KOPT-K1 (cell line): ENCODE measurements around the gene EMP3.
"Not testable (repeated sequence)": the region's sequence is repeated elsewhere in the genome, so short reads cannot be mapped to it uniquely, and the experiment has no call there.

ENCODE experiments used
- H3K27ac ChIP-seq: fragments of 200-600 bp; sonication (generic); 2 replicates; pipeline ENCODE4 v1.5.1; 2016; ENCODE audit warnings: antibody characterized with exemption, mild to moderate bottlenecking, low read depth, low read length; ENCODE audit not compliant: poor library complexity, severe bottlenecking
- H3K36me3 ChIP-seq: fragments of 200-600 bp; sonication (generic); 2 replicates; pipeline ENCODE4 v1.5.1; 2017; ENCODE audit warnings: antibody characterized with exemption, mild to moderate bottlenecking, low read length, moderate library complexity; ENCODE audit not compliant: insufficient read depth
- H3K9me3 ChIP-seq: fragments of 200-600 bp; sonication (generic); 2 replicates; pipeline ENCODE4 v1.5.1; 2017; ENCODE audit warnings: antibody characterized with exemption, low read length, mild to moderate bottlenecking; ENCODE audit not compliant: insufficient read depth, poor library complexity, severe bottlenecking

The EMP3 gene

DNA sequence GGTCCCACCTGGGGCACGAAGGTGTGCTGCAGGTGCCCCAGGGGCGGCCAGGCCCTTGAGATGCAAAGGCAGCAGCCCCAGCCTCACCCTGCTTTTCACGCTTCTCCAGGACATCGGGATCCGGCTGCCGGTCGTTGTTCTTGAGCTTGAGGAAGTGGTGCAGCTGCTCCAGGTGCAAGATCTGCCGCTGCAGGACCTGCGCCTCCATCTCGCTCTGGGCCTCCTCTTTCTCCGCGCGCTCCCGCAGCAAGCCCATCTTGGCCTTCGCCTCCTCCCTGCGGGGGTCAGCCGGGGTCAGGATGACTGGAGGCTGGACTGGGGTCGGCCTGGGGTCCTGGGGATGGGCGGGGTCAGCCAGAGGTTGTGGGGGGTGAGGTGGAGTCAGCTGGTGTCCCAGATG is 21.5 kb upstream of the EMP3 start:
- Histone ChIP-seq H3K36me3 (no peaks in the 10 kb centered on the region), H3K9me3 (no peaks in the 10 kb centered on the region), H3K27ac (no peak overlapping the region)

DNA sequence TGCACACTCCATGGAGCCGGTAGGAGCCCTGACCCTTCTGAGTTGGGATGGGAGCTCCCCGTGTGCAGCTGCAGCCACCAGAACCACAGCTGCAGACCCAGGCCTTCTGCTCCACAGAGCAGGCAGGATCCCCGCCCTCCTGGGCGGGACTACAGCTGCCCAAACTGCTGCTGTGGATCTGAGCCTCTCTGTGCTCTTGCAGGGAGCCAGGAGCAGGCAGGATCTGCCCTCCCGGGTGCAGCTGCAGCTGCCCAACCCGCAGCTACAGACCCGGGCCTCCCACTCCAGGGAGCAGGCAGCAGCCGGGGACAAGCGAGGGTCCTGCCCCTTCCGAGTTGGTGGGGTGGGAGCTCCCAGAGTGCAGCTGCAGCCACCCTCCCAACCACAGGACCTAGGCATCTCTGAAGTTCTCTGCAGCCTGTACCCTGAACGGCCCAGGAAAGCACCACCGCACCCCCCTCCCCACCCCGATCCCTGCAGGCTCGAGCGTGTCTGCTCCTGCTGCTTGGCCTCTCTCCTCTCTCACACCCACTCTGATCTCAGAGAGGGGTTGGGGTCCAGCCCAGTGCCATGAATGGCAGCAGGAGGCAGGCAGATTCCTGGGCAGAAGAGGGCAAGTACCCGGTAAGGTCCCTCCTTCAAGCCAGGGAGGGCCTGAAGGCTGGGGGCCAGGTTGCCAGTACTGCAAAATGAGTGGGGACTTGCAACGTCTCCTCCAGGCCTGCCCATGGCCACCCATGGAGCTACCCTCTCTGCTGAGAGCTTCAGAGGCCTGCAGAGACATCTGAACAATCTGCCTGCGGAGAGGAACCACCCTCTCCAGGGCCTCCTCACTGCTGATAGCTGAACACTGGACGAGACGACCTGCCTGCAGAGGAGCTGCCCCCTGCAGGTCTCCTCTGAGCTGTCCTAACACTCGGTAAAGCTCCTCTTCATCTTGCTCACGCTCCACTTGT is 16.4 kb upstream of the EMP3 start:
- Histone ChIP-seq H3K9me3 (no peaks in the 10 kb centered on the region), H3K27ac (peak overlapping the region; percentile 53), H3K36me3 (no peaks in the 10 kb centered on the region)

DNA sequence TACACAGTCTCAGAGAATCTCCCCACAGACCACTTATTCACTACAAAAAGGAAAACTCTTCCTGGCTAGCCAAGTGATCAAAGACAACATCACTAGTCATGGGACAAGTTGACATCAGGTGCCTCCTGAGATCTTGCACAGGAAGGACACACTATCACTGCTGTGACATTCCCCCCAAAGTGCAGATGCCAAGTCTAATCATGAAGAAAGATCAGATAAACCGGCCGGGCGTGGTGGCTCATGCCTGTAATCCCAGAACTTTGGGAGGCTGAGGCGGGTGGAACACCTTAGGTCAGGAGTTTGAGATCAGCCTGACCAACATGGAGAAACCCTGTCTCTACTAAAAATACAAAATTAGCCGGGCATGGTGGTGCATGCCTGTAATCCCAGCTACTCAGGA is 15.6 kb upstream of the EMP3 start:
- H3K36me3 ChIP-seq, H3K27ac ChIP-seq, H3K9me3 ChIP-seq: not testable (repeated sequence)

DNA sequence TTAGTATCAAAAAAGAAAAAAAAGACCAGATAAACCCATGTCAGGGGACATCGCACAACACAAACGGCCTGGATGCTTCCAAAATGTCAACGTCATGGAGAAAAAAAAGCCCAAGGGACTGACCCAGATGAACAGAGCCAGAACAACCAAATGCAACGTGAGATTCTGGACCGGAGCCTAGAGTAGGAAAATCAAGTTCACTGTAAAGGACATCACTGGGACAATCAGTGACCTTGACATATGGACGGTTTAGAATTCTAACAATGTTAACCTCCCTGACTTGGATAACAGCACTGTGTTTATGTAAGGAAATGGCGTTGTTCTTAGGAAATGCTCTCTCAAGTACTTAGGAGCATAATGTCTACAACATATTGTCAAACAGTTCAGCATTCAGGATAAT is 15.1 kb upstream of the EMP3 start:
- Histone ChIP-seq H3K27ac (no peak overlapping the region), H3K36me3 (no peaks in the 10 kb centered on the region), H3K9me3 (no peaks in the 10 kb centered on the region)

DNA sequence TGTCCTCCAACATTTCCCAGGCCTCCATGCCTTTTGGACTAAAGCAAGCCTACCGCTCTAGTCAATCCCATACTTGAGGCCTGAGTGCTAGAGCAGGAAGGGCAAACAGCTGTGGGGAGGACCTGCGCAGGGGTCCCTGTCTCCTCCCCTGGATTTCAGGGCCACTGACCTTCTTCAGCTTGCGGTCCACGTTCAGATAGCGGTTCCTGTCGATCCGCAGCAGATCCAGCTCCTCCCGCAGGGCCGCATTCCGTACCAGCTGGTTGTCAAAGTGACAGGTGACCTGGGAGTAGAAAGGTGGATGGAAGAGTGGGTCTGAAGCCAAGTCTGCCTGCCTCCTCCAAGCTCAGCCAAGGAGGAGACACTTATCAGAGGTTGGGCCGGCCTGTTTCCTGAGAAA is 14.0 kb upstream of the EMP3 start:
- H3K27ac ChIP-seq = no peak overlapping the region

DNA sequence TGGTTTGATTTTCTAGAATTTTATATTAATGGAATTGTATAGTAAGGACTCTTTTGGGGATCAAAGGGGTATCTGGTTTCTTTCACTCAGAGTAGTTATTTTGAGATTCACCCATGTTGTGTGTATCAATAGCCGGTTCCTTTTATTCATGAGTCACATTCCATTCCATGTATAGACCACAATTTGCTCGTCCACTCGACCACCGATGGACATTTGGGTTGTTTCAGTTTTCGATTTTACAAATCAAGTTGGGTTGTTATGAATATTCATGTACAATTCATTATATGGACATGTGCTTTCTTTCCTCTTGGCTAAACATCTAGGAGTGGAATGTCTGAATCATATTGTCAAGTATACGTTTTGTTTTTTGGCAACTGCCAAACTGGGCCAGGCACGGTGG is 9.6 kb upstream of the EMP3 start:
- no peak overlapping the region for H3K27ac ChIP-seq
- no peaks in the 10 kb centered on the region for H3K9me3 ChIP-seq
- no peaks in the 10 kb centered on the region for H3K36me3 ChIP-seq

More for the DNA sequence above, 14.0 kb upstream of the EMP3 start:
- no peaks in the 10 kb centered on the region for H3K9me3 ChIP-seq
- H3K36me3 ChIP-seq = no peaks in the 10 kb centered on the region

DNA sequence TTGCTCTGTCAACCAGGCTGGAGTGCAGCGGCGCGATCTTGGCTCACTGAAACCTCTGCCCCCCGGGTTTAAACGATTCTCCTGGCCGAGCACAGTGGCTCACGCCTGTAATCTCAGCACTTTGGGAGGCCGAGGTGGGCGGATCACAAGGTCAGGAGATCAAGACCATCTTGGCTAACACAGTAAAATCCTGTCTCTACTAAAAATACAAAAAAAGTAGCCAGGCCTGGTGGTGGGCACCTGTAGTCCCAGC is 7.7 kb upstream of the EMP3 start:
- not testable (repeated sequence) for H3K9me3 ChIP-seq, H3K36me3 ChIP-seq, H3K27ac ChIP-seq

DNA sequence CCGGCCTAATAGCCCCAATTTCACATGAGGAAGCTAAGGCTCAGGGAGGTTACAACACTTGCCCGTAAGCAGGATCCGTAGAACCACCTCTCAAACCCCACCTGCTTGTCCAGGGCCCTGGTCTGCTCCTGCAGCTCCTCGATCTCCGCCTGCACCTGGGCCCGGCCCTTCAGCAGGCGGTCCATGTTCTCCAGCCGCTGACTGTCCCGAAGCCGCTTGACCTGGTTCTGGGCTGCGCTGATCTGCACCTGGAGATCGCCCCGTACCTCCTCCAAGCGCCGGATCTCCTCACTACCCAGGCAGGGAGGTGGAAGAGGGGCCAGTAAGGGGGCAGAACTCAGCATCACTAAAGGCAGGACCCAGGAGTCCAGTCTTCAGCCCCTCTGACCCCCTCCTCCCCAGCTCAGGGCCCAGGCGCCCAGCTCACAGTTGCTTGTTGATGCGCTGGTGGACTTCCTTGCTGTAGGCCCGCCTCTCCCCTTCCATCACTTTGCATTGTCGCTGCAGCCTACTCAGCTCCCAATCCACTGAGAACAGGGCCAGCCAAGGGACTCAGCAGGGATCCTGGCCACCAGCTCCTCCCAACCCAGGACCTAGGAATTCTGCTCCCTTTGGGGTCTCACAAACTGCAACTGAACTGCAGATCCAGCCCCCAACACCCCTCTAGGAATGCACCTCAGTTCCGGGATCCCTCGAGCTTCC is 6.9 kb upstream of the EMP3 start:
- H3K9me3 ChIP-seq = no peaks in the 10 kb centered on the region
- H3K27ac ChIP-seq = no peak overlapping the region
- no peaks in the 10 kb centered on the region for H3K36me3 ChIP-seq

DNA sequence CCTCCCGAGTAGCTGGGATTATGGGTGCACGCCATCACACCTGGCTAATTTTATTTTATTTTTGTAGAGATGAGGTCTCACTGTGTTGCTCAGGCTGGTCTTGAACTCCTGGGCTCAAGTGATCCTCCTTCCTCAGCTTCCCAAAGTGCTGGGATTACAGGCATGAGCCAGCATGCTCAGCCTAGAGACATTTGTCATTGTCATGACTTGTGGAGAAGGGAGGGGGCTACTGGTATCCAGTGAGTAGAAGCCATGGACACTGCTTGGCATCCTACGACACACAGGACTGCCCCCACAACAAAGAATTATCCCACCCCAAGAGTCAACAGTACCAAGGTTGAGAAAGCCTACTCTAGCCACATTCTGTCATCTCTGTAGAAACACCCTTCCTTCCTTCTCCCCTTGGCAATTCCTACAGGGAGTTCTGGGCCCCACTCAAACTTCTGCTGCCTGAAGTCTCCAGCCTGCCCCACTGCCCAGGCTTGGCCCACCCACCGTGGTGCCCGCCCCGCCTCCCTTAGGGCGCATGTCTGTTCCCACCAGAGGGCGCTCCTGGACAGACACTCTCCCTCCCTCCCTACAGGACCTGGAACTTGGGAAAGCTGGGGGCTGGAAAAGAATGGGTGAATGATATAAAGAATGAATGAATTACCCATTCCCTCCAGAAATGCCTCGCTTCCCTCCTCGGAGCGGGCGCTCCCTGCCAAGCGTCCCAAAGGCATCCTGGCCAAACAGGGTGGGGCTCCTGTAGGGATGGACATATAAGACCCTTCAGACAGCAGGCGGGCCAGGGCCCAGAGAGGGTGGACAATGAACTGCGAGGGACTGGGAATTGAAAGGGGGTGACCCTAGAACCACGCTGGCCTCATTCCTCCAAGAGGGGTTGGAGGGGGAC is 5.5 kb upstream of the EMP3 start:
- H3K36me3 ChIP-seq = no peaks in the 10 kb centered on the region
- H3K9me3 ChIP-seq = no peaks in the 10 kb centered on the region
- peak overlapping the region; percentile 98 for H3K27ac ChIP-seq

DNA sequence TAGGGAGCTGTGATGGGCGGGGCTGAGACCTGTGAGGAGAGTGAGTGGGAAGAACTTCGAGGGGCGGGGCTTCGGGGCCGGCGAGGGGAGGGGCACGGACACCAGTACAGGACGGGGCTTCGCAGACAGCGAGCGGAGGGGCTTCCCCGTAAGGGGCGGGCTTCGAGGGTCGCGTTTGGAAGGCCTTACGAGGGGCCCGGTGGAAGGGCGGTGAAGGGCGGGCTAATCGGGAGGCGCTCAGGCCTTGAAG is 4.1 kb upstream of the EMP3 start:
- Histone ChIP-seq H3K36me3 (no peaks in the 10 kb centered on the region), H3K9me3 (no peaks in the 10 kb centered on the region), H3K27ac (peak overlapping the region; percentile 98)

DNA sequence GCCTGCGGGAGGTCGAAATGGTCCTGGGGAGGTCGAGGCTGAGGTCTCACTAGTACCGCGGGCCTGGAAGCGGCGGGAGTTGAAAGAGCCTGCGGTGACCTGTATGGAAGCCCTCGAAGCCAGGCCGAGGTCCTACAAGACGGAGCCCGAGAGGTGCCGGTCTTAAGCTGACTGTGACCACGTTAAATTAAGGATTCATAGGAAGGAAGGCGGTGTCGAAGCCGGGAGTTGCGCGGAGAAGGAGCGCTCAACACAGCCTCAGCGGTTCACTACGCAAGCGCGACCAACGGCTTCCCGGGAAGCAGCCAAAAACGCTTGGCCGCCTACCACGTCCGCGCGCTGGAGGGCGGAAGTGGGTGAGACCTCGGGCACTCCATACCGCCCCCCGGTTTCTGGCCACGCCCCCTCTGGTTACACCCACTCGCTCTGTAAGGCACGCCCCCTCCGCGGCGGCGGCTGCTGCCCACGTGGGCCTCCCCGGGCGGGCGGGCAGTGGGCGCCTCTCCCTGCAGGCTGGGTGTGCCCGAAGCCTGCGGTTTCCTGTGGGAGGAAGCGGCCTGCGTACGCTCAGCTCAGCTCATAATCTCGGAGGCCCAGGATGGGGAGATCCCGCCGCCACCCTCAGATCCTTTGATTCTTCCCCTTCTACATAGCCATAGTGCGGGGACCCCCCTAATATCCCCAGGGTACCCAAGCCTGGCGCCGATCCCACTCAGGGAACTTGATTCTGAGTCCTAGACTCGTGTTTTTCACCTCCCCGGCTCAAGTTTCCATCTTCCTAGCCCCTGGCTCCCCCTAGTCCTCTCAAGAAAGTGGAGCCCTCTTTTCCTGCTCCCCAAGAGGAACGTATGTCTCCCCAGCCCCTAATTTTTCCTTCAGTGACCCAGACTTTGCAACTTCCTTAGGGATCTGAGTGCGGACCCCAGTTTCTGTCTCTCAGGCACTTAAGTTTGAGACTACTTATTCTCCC is 3.4 kb upstream of the EMP3 start:
- no peaks in the 10 kb centered on the region for H3K9me3 ChIP-seq
- H3K36me3 ChIP-seq = no peaks in the 10 kb centered on the region
- peak overlapping the region; percentile 98 for H3K27ac ChIP-seq

DNA sequence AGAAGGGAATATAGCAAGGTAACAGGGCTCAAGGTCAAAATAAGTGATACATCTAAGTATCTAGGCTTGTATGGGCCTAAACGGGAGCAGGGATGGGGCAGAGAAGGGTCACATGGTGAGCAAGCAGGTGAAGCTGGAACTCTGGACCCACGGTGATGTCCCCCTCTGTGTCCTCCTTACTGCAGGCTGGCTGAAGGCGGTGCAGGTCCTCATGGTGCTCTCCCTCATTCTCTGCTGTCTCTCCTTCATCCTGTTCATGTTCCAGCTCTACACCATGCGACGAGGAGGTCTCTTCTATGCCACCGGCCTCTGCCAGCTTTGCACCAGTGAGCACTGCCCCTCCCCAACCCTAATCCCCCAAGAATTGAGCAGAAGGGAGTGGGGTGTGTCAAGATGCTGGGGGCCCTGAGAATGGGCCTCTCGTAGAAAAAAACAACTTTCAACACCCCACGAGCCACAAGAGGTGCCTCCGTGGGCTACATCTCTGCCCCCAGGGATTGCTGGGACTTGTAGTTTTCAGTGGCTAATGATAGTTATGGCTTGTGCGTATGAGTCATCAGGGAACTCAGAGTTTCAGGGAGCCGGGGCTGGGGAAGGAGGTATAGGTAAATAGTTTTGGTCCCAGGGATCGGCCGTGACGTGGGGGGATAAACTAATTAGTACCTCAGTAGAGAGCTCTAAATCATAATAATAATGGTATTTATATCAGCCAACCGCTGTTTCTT is 4.0 kb downstream of the EMP3 start:
- Histone ChIP-seq H3K27ac (peak overlapping the region; percentile 88), H3K36me3 (no peaks in the 10 kb centered on the region), H3K9me3 (peaks cover 11% of the 10 kb centered on the region)

DNA sequence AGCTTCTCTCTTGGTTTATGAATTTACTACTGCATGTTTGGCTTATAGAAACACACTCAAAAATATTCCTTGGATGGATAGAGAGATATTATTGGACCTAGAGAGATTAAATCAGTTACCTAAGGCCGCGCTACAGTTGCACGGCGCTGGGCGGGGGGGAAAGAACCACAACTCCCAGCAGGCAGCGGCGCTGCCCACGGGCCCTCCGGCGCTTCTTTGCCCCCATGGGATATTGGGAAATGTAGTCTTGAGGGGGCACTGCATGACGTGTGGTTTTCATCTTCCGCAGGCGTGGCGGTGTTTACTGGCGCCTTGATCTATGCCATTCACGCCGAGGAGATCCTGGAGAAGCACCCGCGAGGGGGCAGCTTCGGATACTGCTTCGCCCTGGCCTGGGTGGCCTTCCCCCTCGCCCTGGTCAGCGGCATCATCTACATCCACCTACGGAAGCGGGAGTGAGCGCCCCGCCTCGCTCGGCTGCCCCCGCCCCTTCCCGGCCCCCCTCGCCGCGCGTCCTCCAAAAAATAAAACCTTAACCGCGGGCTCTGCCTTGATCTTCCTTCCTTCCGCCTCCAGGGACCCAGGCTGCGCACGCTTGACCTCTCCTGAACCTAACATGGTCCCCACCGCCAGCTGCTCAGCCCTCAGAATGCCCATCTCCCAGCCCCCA is 4.8 kb downstream of the EMP3 start:
- H3K36me3 ChIP-seq = no peaks in the 10 kb centered on the region
- peak overlapping the region; percentile 88 for H3K27ac ChIP-seq
- H3K9me3 ChIP-seq = peaks cover 11% of the 10 kb centered on the region

DNA sequence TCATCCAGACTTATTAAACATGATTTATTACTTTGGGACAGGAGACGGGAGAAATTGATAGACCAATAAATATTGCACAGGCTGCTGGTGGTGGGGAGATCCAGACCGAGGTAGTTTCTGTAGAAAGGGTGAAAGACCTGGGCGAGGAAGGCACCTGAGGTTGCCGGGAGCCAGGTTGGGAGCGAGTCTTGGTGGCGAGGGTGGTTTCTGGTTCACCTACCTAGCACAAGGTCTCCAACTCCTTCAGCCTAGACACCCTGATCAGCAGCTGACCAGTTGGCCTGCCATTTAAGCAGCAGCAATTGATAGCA is 7.0 kb downstream of the EMP3 start:
- Histone ChIP-seq H3K9me3 (peaks cover 11% of the 10 kb centered on the region), H3K36me3 (no peaks in the 10 kb centered on the region), H3K27ac (peak overlapping the region; percentile 88)
